Activated T-cell treated with anti-CD3 and anti-CD28 coated beads, Interleukin-2, amount 50 U/mL, for 4 hours (primary cell): ENCODE measurements around the gene ID4. TPM values are rescaled to one million over a fixed set of nuclear protein-coding genes. Genes with fewer than 3 reads are reported as not detected.
A peak's percentile ranks its signal among the peaks of the same experiment; 100 is the strongest.

Experiments
- ATAC-seq, 2 donors: fragments of 200-7000 bp; cut with Tn5 transposase; one replicate each; pipeline ENCODE4 v1.10.0; 2021
- DNase-seq: peaks from one replicate; pipeline ENCODE4 v3.0.0-alpha.2; 2020
- H3K27me3 Mint-ChIP-seq: one replicate; pipeline ENCODE4 v1.8.0; 2021; ENCODE audit warnings: low read depth, mixed read lengths
- H3K36me3 Mint-ChIP-seq: one replicate; pipeline ENCODE4 v1.8.0; 2022; ENCODE audit warnings: mixed read lengths; ENCODE audit not compliant: insufficient read depth
- H3K4me1 Mint-ChIP-seq: one replicate; pipeline ENCODE4 v1.8.0; 2021; ENCODE audit warnings: low read depth, mixed read lengths
- H3K4me3 Mint-ChIP-seq: one replicate; pipeline ENCODE4 v1.8.0; 2021; ENCODE audit warnings: mild to moderate bottlenecking, moderate library complexity, mixed read lengths
- H3K9me3 Mint-ChIP-seq: one replicate; pipeline ENCODE4 v1.8.0; 2021; ENCODE audit warnings: mixed read lengths
- total RNA-seq, 3 donors: library from RNA; stranded (reverse); gene quantifications; one replicate each; pipeline ENCODE4 v1.2.1, GENCODE V29; 2021

Gene ID4, protein sequence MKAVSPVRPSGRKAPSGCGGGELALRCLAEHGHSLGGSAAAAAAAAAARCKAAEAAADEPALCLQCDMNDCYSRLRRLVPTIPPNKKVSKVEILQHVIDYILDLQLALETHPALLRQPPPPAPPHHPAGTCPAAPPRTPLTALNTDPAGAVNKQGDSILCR
- total RNA-seq: under 1 TPM in 1 of 3 donors, not detected in 2; 0.08 TPM

GRCh38 chr6:19836799-19837510 lies at the start of gene ID4:
ID4 (plus strand) TSS chr6:19837370; CDS start chr6:19837755, 385 bp downstream.
- no peaks in the 10 kb centered on the region for H3K9me3 Mint-ChIP-seq
- no peaks in the 10 kb centered on the region for H3K36me3 Mint-ChIP-seq
- peaks cover 6% of the 10 kb centered on the region for H3K4me1 Mint-ChIP-seq
- no peak within 1 kb of the TSS for H3K4me3 Mint-ChIP-seq
- ATAC-seq (peak in 1 of 2 donors; percentile 38), DNase-seq (no peak)
- peaks cover 48% of the 10 kb centered on the region for H3K27me3 Mint-ChIP-seq

- Mint-ChIP-seq H3K4me3 (no peak overlapping the region), H3K27me3 (peaks cover 3% of the 10 kb centered on the region), H3K9me3 (no peaks in the 10 kb centered on the region), H3K4me1 (no peaks in the 10 kb centered on the region), H3K36me3 (no peaks in the 10 kb centered on the region)
- ATAC-seq: no peak
- no peak for DNase-seq
Observed at GRCh38 chr6:19788686-19789085, 48.5 kb upstream of the ID4 start.

DNA sequence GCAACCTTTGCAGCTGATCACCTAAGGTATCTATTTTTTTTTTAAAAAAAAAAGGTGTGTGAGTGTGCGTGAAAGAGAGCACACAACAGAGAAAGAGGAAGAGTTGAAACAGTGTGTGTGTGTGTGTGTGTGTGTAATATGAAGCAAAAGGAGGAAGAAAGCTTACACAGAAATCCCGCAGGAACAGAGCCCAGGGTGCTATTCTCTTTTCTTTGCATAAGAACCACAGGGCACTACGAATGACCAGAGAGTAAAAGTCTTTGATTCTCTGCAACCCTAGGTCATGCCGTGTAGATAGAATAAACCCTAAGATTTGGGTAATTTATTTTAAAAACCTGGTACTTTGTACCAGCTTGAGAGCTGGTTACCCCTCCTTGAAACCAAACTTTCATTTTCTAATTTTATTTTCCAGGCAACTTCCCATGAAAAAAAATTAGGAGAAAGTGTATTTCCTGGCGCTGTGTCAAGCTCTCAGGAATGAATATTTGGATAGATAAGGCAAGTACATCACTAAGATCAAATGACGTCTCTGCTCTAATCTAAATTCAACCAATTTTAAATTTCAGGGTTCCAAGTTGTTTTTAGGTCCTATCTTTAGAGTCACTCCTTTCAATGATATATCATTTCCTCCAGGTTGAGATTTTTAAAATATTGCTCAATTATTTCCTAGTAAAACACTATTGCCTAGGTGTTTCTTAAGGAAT lies 47.9 kb upstream of the ID4 start:
- ATAC-seq (no peak), DNase-seq (no peak)
- Mint-ChIP-seq H3K36me3 (no peaks in the 10 kb centered on the region), H3K9me3 (peaks cover 2% of the 10 kb centered on the region), H3K4me1 (no peaks in the 10 kb centered on the region), H3K27me3 (peaks cover 3% of the 10 kb centered on the region), H3K4me3 (no peak overlapping the region)

GRCh38 chr6:19791267-19791666 lies 45.9 kb upstream of the ID4 start:
- H3K4me3 Mint-ChIP-seq: no peak overlapping the region
- no peaks in the 10 kb centered on the region for H3K4me1 Mint-ChIP-seq
- DNase-seq (no peak), ATAC-seq (no peak)
- peaks cover 4% of the 10 kb centered on the region for H3K27me3 Mint-ChIP-seq
- no peaks in the 10 kb centered on the region for H3K36me3 Mint-ChIP-seq
- peaks cover 16% of the 10 kb centered on the region for H3K9me3 Mint-ChIP-seq

DNA sequence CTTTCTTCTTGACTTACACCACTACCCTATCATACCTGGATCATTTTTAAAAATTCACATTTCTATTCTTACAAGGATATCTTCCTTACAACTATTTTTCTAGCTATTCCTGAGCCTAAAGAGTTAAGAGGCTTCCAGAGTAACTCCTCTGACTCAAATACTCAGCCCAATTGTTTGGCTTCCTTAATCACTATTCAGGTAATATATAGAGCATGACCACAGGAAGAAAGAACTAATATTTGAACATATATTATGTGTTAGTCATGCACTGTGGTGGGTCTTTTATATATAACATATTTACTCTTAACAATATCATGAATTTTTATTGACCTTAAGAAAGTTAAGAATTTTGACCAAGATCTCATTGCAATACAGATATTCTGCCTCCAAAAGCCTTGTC lies 42.0 kb upstream of the ID4 start:
- H3K36me3 Mint-ChIP-seq: no peaks in the 10 kb centered on the region
- no peak overlapping the region for H3K4me3 Mint-ChIP-seq
- no peaks in the 10 kb centered on the region for H3K4me1 Mint-ChIP-seq
- no peak for ATAC-seq
- DNase-seq: no peak
- peaks cover 26% of the 10 kb centered on the region for H3K9me3 Mint-ChIP-seq
- peaks cover 8% of the 10 kb centered on the region for H3K27me3 Mint-ChIP-seq

DNA sequence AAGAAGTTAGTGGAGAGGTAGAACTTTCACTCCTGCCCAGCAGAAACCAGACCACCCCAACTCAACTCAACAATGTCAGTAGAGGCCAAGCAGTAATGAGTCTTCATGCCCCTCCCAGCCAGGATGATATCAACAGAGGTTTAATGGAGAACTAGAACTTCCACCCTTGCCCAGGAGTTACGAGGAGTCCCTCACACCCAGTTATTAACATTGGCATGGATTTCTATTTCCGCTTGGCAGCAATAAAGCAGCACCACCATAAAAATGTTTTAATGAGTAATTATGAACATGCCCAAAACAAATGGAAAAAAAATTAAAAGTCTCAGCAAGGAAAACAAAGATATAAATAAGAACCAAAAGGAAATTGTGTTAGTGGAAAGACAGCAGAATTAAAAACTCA lies 40.7 kb upstream of the ID4 start:
- Mint-ChIP-seq H3K4me3 (no peak overlapping the region), H3K4me1 (no peaks in the 10 kb centered on the region), H3K36me3 (no peaks in the 10 kb centered on the region), H3K9me3 (peaks cover 26% of the 10 kb centered on the region), H3K27me3 (peaks cover 8% of the 10 kb centered on the region)
- no peak for ATAC-seq
- DNase-seq: no peak

DNA sequence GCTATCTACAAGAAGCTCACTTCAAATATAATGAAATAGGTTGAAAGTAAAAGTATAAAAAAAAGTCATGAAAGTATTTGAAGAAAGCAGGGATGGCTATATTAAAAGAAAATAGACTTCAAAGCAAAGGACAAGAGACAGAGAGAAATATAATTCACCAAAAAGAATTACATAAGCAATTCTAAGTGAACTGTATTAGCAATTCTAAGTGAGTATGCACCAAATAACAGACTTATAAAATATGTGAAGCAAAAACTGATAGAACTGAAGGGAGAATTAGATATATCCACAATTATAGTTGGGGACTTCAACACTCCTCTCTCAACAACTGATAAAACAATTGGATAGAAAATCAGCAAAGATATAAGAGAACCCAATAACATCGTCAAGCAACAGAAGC lies 38.8 kb upstream of the ID4 start:
- Mint-ChIP-seq H3K4me1 (no peaks in the 10 kb centered on the region), H3K9me3 (peaks cover 26% of the 10 kb centered on the region), H3K36me3 (no peaks in the 10 kb centered on the region), H3K4me3 (no peak overlapping the region), H3K27me3 (peaks cover 16% of the 10 kb centered on the region)
- no peak for DNase-seq
- ATAC-seq: no peak

DNA sequence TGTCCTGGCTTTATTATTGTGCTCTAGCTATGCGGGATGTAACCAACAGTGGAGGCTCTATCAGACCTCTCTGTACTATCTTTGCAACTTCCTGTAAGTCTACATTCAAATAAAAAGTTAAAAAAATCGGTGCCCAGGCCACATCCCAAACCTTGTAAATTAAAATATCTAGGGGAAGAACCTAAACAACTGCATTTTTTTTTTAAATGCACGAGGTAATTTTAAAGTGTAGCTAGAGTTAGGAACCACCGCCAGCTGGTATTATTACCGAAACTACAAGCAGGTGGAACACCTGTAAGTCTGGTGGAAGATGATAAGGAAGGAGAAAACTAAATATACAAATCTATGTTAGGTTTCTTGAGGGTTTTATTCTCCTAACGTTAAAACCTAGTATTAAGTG lies 34.5 kb upstream of the ID4 start:
- peaks cover 14% of the 10 kb centered on the region for H3K4me1 Mint-ChIP-seq
- ATAC-seq (no peak), DNase-seq (no peak)
- no peak overlapping the region for H3K4me3 Mint-ChIP-seq
- H3K27me3 Mint-ChIP-seq: peaks cover 43% of the 10 kb centered on the region
- H3K36me3 Mint-ChIP-seq: no peaks in the 10 kb centered on the region
- no peaks in the 10 kb centered on the region for H3K9me3 Mint-ChIP-seq

DNA sequence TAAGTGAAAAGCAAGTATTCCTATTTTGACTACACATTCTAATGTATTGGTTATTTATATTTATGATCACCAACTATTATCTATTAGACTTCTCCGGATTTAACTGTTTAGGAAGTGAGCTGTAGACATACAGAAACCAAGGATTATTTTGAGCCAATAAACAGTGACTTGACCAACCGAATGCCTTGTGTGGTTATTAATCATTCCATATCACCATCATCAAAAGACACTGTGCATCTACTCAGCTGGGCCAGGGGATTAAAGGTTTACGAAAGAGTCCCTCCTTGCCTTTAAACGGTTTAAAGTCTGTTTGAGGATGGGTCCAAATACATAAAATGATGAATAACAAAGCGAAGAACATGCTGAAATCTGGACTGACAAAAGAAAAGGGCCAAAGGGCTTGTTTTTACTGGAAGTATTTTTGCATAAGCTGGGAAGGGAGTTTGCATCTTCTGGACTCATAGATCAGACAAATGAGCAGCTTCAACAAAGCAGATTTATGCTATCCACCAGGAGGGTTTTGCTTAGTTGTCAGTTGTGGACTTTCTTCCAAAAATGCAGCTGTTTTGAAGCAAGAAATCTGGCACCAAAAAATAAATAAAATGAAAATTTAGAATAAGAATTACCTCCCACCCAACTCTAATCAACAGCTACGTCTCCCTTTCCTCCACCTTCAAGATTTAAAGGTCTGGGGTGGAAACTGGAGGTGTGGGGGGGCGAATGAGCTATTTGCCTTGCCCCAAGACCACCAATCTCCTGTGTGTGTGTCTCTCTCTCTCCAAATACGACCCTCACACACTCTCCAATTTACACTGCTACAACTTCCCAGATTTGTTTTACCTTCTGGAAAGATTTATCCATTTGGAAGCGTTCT lies 33.6 kb upstream of the ID4 start:
- Mint-ChIP-seq H3K4me3 (no peak overlapping the region), H3K36me3 (no peaks in the 10 kb centered on the region), H3K4me1 (peaks cover 14% of the 10 kb centered on the region), H3K27me3 (peaks cover 41% of the 10 kb centered on the region), H3K9me3 (no peaks in the 10 kb centered on the region)
- no peak for ATAC-seq
- no peak for DNase-seq

DNA sequence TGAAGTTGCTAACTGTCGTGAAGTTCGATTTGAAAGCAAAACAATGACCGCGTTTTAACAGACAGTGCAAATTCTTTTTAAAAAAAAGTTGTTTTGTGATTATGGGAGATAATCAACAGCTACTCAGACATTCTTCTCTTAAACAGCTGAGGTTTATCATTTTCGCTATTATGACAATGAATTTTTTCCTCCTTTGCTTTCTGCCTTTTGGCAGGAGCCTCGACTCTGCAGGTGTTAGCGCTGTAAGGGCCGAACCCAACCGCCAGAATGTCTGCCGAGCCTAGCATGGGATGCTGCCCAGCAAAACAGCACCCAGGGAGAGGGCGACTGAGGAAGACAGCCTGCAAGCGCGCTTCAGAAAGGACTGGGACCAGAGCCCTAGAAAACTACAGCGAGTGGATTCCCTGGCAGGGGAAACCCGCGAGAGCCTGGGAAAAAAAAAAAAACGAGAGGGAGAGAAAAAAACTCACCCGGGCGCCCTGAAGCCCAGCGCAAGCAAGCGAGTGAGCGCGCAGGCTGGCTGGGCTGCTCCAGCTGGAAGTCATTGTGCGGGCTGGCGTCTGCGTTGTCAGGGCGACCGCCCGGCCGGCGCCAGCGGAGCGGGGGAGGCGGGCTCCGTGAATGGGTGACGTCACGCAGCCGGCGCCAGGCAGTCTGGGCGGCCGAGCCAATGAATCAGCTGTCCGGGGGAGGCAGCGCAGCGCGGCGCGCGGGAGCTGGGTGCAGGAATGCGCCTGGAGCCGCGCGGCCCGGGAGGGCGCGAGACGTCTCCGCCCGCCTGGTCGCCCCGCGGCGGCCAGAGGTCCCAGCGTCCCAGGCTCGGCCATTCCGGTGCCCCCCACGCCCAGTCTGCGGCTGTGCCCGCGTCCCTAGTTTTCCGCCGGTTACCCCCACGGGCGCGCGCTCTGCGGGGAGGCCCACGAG lies 32.7 kb upstream of the ID4 start:
- Mint-ChIP-seq H3K4me3 (peak overlapping the region; percentile 60), H3K36me3 (no peaks in the 10 kb centered on the region), H3K4me1 (peaks cover 14% of the 10 kb centered on the region), H3K27me3 (peaks cover 40% of the 10 kb centered on the region), H3K9me3 (no peaks in the 10 kb centered on the region)
- peak; percentile 92 for ATAC-seq
- peak; percentile 6 for DNase-seq

DNA sequence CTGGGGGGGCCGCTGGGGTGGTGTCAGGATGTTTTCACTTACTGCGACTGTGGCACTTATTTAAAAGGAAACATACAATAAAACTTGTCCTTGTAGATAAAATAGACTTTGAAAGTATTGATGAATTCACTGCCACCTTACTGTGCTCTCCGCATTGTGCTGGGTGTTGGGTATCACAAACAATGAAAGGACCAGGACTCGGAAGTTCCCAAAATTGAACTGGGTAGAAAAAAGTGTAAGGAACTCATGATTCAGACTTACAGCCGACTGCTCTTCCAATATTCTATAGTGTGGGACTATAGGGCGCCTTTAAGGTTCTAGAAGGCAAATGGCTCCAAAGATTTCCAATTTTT lies 32.1 kb upstream of the ID4 start:
- no peak for DNase-seq

GRCh38 chr6:19806971-19807396 lies 30.2 kb upstream of the ID4 start:
- DNase-seq (no peak), ATAC-seq (no peak)
- no peaks in the 10 kb centered on the region for H3K9me3 Mint-ChIP-seq
- H3K27me3 Mint-ChIP-seq: peaks cover 35% of the 10 kb centered on the region
- no peaks in the 10 kb centered on the region for H3K36me3 Mint-ChIP-seq
- H3K4me3 Mint-ChIP-seq: no peak overlapping the region
- peaks cover 14% of the 10 kb centered on the region for H3K4me1 Mint-ChIP-seq

More for the DNA sequence above, 32.1 kb upstream of the ID4 start:
- H3K36me3 Mint-ChIP-seq: no peaks in the 10 kb centered on the region
- peak overlapping the region; percentile 51 for H3K4me3 Mint-ChIP-seq
- H3K4me1 Mint-ChIP-seq: peaks cover 14% of the 10 kb centered on the region
- H3K27me3 Mint-ChIP-seq: peaks cover 40% of the 10 kb centered on the region
- no peaks in the 10 kb centered on the region for H3K9me3 Mint-ChIP-seq
- ATAC-seq: no peak

DNA sequence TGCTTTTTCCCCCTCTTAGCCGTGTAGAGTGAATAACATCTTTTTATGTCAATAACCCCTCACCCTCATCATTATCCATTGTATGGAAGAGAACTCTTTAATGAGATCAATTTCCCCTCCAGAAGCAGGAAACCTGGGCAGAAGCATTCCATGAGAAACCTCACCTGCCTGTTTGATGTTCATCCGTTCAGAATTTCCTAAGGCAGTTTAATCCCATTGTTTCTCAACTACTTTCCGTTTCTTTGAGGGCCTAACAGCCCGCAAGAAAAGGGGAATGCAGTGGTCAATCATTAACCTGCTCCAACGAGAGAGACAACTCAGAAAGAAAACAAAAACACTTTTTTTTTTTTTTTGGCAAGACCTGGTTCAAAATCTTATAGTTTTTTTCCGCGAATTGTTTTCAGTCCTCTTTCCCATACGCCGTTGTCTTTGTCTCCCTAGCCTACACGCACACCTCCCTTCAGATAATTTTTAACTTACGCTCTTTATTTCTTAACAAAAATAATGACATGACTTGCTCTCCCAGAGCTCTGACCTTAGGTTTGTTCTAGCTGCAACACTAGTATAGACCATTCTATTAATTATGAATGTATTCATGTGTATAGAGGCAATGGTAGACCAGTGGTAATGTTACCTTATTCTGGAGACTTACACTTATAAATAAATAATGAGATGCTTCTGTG lies 25.6 kb upstream of the ID4 start:
- Mint-ChIP-seq H3K4me1 (no peaks in the 10 kb centered on the region), H3K4me3 (no peak overlapping the region), H3K36me3 (no peaks in the 10 kb centered on the region), H3K9me3 (peaks cover 7% of the 10 kb centered on the region), H3K27me3 (peaks cover 3% of the 10 kb centered on the region)
- DNase-seq: no peak
- ATAC-seq: no peak
